PC-3 (cell line): Measurements from ENCODE around the gene SHISA6.

Experiments used
- EZH2phosphoT487 ChIP-seq: fragments of 300-600 bp; sonication (generic); IDR thresholded peaks from 2 replicates; pipeline ENCODE4 v1.6.1; 2018; ENCODE audit warnings: mild to moderate bottlenecking, antibody characterized with exemption, low read length, borderline replicate concordance
- TF ChIP-seq, protein P1 (sequence below): fragments of 300-600 bp; sonication (generic); conservative IDR thresholded peaks from 2 replicates; pipeline ENCODE4 v1.5.1; 2017; ENCODE audit warnings: antibody characterized with exemption, low read depth, mild to moderate bottlenecking, low read length

- TF ChIP-seq, protein P1, sequence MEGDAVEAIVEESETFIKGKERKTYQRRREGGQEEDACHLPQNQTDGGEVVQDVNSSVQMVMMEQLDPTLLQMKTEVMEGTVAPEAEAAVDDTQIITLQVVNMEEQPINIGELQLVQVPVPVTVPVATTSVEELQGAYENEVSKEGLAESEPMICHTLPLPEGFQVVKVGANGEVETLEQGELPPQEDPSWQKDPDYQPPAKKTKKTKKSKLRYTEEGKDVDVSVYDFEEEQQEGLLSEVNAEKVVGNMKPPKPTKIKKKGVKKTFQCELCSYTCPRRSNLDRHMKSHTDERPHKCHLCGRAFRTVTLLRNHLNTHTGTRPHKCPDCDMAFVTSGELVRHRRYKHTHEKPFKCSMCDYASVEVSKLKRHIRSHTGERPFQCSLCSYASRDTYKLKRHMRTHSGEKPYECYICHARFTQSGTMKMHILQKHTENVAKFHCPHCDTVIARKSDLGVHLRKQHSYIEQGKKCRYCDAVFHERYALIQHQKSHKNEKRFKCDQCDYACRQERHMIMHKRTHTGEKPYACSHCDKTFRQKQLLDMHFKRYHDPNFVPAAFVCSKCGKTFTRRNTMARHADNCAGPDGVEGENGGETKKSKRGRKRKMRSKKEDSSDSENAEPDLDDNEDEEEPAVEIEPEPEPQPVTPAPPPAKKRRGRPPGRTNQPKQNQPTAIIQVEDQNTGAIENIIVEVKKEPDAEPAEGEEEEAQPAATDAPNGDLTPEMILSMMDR = no peak
- no peak for TF ChIP-seq EZH2phosphoT487
Measured at GRCh38 chr17:11324021-11324420, 83.0 kb downstream of the SHISA6 start.
